Fibroblast of lung (primary cell): Measurements from ENCODE around the gene PPIC.
"Not testable (repeated sequence)": the region's sequence is repeated elsewhere in the genome, so short reads cannot be mapped to it uniquely, and the experiment has no call there.

ENCODE experiments used
- EZH2 ChIP-seq: IDR thresholded peaks from 2 replicates; pipeline ENCODE4 v1.5.1; 2012; ENCODE audit warnings: low read length, control low read depth, mild to moderate bottlenecking; ENCODE audit errors: missing control alignments
- TF ChIP-seq, protein P1 (sequence below), 2 donors: IDR thresholded peaks in 1 of 2; conservative IDR thresholded peaks in 1 of 2; 1 replicate in 1 of 2; 2 replicates in 1 of 2; pipeline ENCODE4 v1.5.1; 2011 to 2012; ENCODE audit warnings: low read length in 2 of 2, control low read depth in 1 of 2, inconsistent platforms in 1 of 2, low read depth in 1 of 2, mild to moderate bottlenecking in 1 of 2

DNA sequence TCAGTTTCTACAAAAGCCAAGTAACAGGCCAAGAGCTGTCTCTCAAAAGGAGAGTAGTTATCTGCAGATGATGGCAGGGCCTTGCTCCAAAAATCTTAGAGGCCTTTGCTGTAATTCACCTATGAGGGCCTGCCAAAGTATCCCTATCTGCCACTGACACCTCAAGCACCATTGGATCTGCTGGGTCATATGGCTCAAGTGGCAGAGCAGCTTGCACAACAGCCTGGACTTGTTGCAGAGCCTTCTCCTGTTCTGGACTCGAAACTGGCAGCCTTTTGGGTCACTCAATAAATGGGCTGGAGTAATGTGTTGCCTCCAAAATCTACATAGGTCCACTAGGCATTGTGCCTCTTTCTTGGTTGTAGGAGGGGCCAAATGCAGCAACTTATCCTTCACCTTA is 62.8 kb downstream of the PPIC start:
- TF ChIP-seq EZH2: not testable (repeated sequence)
- TF ChIP-seq, protein P1, sequence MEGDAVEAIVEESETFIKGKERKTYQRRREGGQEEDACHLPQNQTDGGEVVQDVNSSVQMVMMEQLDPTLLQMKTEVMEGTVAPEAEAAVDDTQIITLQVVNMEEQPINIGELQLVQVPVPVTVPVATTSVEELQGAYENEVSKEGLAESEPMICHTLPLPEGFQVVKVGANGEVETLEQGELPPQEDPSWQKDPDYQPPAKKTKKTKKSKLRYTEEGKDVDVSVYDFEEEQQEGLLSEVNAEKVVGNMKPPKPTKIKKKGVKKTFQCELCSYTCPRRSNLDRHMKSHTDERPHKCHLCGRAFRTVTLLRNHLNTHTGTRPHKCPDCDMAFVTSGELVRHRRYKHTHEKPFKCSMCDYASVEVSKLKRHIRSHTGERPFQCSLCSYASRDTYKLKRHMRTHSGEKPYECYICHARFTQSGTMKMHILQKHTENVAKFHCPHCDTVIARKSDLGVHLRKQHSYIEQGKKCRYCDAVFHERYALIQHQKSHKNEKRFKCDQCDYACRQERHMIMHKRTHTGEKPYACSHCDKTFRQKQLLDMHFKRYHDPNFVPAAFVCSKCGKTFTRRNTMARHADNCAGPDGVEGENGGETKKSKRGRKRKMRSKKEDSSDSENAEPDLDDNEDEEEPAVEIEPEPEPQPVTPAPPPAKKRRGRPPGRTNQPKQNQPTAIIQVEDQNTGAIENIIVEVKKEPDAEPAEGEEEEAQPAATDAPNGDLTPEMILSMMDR (conservative IDR thresholded peaks at IDR 0.05 in 1 of 2, IDR thresholded peaks at IDR 0.05 in 1 of 2; ENCODE audit: low read depth in 1 of 2, low read length in 2 of 2): not testable (repeated sequence)
